Calu3 (cell line): ENCODE results near the gene AREL1. TPM values are rescaled to one million over a fixed set of nuclear protein-coding genes. Genes with fewer than 3 reads are reported as not detected.

Source experiments
- BruUV-seq: library from RNA; stranded (reverse); fragments of 400-500 nt; replicated peaks from 2 replicates; lab custom pipeline; 2021; lab: Mats Ljungman, UMichigan
- CTCF ChIA-PET: fragments of 300-600 bp; sonication (Branson Sonifier 250); formaldehyde crosslinking; loops from one replicate; lab custom pipeline; 2022; ENCODE audit warnings: antibody characterized with exemption; lab: Charles Lee
- DNase-seq: peaks from one replicate; pipeline ENCODE4 v3.0.0; 2022
- H3K27ac Mint-ChIP-seq: one replicate; pipeline ENCODE4 v1.8.0; 2022; ENCODE audit warnings: mixed read lengths; ENCODE audit not compliant: unreplicated experiment
- H3K27me3 Mint-ChIP-seq: one replicate; pipeline ENCODE4 v1.8.0; 2022; ENCODE audit warnings: mixed read lengths; ENCODE audit not compliant: unreplicated experiment
- H3K36me3 Mint-ChIP-seq: one replicate; pipeline ENCODE4 v1.8.0; 2022; ENCODE audit warnings: mild to moderate bottlenecking, moderate library complexity, mixed read lengths; ENCODE audit not compliant: insufficient read depth, unreplicated experiment
- H3K4me1 Mint-ChIP-seq: one replicate; pipeline ENCODE4 v1.8.0; 2022; ENCODE audit warnings: mild to moderate bottlenecking, low read depth, mixed read lengths; ENCODE audit not compliant: unreplicated experiment
- H3K4me3 Mint-ChIP-seq: one replicate; pipeline ENCODE4 v1.8.0; 2022; ENCODE audit warnings: mild to moderate bottlenecking, low read depth, moderate library complexity, mixed read lengths; ENCODE audit not compliant: unreplicated experiment
- H3K9me3 Mint-ChIP-seq: one replicate; pipeline ENCODE4 v1.8.0; 2022; ENCODE audit warnings: low read depth, mixed read lengths; ENCODE audit not compliant: unreplicated experiment
- CTCF ChIP-seq: fragments of 200-600 bp; IDR thresholded peaks from one replicate; pipeline ENCODE4 v1.8.0; 2022; ENCODE audit warnings: antibody characterized with exemption; ENCODE audit not compliant: unreplicated experiment
- intact Hi-C: fragments of 100-400 bp; cut with micrococcal nuclease; formaldehyde crosslinking; loops from one replicate; pipeline ENCODE4 v1.10.0; 2022; ENCODE audit not compliant: unreplicated experiment
- total RNA-seq: library from RNA; stranded (reverse); gene quantifications from 2 replicates; pipeline ENCODE4 v1.2.3, GENCODE V29; 2022

The AREL1 gene
- total RNA-seq, 1 experiment from 2014 or later = 31.9 TPM

GRCh38 chr14:74620497-74620921 lies 92.4 kb downstream of the AREL1 start:
- no TSS peak for BruUV-seq
- intact Hi-C loops = no loop called here
- H3K9me3 Mint-ChIP-seq = peaks cover 2% of the 10 kb centered on the region
- H3K36me3 Mint-ChIP-seq = peaks cover 21% of the 10 kb centered on the region
- peaks cover 70% of the 10 kb centered on the region for H3K4me1 Mint-ChIP-seq
- H3K27ac Mint-ChIP-seq = peak overlapping the region; percentile 81
- TF ChIP-seq CTCF = no peak
- peak; percentile 58 for DNase-seq
- H3K4me3 Mint-ChIP-seq = peak overlapping the region; percentile 17
- CTCF ChIA-PET = interaction anchor here (0.6 to 1.4 kb wide), 4 partner anchors 8 to 47 kb away, joined by 3 to 7 read pairs (median 5); partner anchors contain the start of gene LTBP2
- peaks cover 11% of the 10 kb centered on the region for H3K27me3 Mint-ChIP-seq

- DNase-seq = peak; percentile 68
- peaks cover 78% of the 10 kb centered on the region for H3K4me1 Mint-ChIP-seq
- intact Hi-C loops = loop anchor here (5.0 to 10.0 kb wide), 2 partner anchors 95 to 127 kb away; partner anchors contain the start of genes AREL1, FCF1, ISCA2 and NPC2
- peaks cover 11% of the 10 kb centered on the region for H3K27me3 Mint-ChIP-seq
- CTCF ChIA-PET = interaction anchor here (2.1 kb wide), 1 partner anchor 11 kb away, joined by 10 read pairs; no protein-coding TSS in a partner anchor
- H3K9me3 Mint-ChIP-seq = peaks cover 2% of the 10 kb centered on the region
- no TSS peak for BruUV-seq
- peaks cover 21% of the 10 kb centered on the region for H3K36me3 Mint-ChIP-seq
- H3K4me3 Mint-ChIP-seq = peak overlapping the region; percentile 17
- H3K27ac Mint-ChIP-seq = peak overlapping the region; percentile 81
- TF ChIP-seq CTCF = no peak
Observed at GRCh38 chr14:74619672-74620131, 93.2 kb downstream of the AREL1 start.

DNA sequence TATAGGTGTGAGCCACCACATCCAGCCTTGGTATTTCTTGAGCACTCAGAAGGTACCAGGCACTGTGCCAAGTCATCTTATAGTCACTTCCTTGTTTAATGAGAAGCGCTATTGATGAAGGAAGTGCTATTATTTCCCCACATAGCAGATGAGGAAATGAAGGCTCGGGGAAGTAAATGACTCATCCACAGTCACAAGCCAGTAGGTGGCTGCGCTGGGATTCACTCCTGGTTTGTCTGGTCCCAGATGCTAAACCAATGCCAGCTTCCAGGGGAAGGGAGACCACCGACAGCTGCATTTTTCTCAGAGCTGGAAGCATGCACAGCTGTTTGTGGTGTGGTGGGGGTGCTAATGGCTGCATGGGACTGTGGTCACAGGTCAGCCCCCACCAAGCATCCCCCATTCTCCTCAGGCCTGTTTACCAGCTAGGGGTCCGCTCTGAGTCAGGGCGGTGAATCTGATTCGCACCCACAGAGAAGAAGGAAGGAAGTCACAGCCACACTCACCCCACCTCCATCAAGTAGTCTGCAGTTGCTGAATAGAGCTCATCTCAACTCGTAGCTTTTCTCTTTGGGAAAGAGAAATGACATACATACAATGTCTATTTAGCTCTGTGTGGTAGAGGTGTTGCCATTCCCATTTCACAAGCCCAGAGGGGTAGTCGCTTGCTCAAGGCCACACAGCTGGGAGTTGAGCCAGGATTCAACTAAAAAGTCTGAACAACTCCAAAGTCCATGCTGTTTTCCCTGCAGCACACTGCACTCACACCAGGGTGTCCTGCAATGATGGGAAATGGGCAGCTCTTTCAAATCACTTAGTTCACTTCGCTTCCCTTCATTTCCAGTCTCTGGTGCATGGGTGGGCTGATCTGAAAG lies 94.6 kb downstream of the AREL1 start:
- H3K27me3 Mint-ChIP-seq = peaks cover under 1% of the 10 kb centered on the region
- peak overlapping the region; percentile 80 for H3K27ac Mint-ChIP-seq
- peaks cover 84% of the 10 kb centered on the region for H3K4me1 Mint-ChIP-seq
- BruUV-seq = no TSS peak
- peak overlapping the region; percentile 9 for H3K4me3 Mint-ChIP-seq
- H3K9me3 Mint-ChIP-seq = peaks cover 2% of the 10 kb centered on the region
- TF ChIP-seq CTCF = no peak
- intact Hi-C loops = loop anchor here (5.0 to 10.0 kb wide), 2 partner anchors 96 to 126 kb away; partner anchors contain the start of genes AREL1, FCF1, ISCA2 and NPC2
- peak; percentile 68 for DNase-seq
- CTCF ChIA-PET = interaction anchor here (0.6 to 2.1 kb wide), 3 partner anchors 9 to 443 kb away, joined by 3 to 10 read pairs (median 4); no protein-coding TSS in a partner anchor
- H3K36me3 Mint-ChIP-seq = peaks cover 21% of the 10 kb centered on the region

- no peak for DNase-seq
Observed at GRCh38 chr14:74616996-74617700, 95.7 kb downstream of the AREL1 start.

More at GRCh38 chr14:74616996-74617700, 95.7 kb downstream of the AREL1 start:
- intact Hi-C loops = loop anchor here (5.0 to 10.0 kb wide), 2 partner anchors 98 to 125 kb away; partner anchors contain the start of genes AREL1, FCF1, ISCA2 and NPC2
- CTCF ChIA-PET = interaction anchor here (0.9 to 1.6 kb wide), 3 partner anchors 21 to 244 kb away, joined by 3 to 7 read pairs (median 3); no protein-coding TSS in a partner anchor
- TF ChIP-seq CTCF = no peak
- no peaks in the 10 kb centered on the region for H3K27me3 Mint-ChIP-seq
- H3K4me1 Mint-ChIP-seq = peaks cover 84% of the 10 kb centered on the region
- no peak overlapping the region for H3K4me3 Mint-ChIP-seq
- H3K27ac Mint-ChIP-seq = peak overlapping the region; percentile 57
- H3K9me3 Mint-ChIP-seq = peaks cover 2% of the 10 kb centered on the region
- no TSS peak for BruUV-seq
- peaks cover 24% of the 10 kb centered on the region for H3K36me3 Mint-ChIP-seq
